LNCaP clone FGC (cell line): Measurements from ENCODE around the gene DNM3.

Source experiments
- DNase-seq: peaks from one replicate; pipeline ENCODE4 v3.0.0-alpha.2; 2011; ENCODE audit warnings: low read depth
- H3K4me3 ChIP-seq: 2 replicates; pipeline ENCODE4 v1.5.1; 2011; ENCODE audit warnings: mild to moderate bottlenecking, low read depth, low read length, control low read depth
- TF ChIP-seq, protein P1 (sequence below): IDR thresholded peaks from 2 replicates; pipeline ENCODE4 v1.5.1; 2012; ENCODE audit warnings: mild to moderate bottlenecking; ENCODE audit not compliant: control insufficient read depth, insufficient read depth; ENCODE audit errors: extremely low read depth

DNM3 gene

DNA sequence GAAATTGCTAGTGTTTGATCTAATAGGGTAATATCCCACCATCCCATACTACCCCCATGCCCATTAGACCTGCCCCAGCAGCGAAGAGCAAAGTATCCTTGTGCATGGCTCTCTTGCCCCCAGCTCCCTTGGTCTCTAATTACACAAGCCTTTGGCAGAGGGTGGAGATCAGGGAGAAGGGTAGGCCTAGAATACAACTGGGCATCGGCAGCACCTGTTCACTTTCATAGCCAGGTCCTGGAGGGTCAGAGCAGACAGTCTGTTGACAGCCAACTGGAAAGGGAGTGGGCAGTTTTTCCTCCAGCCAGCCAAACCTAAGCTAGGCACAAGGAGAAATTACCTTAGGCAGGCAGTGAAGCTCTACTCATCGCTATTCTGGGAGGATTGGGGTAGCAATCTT, 605.2 kb downstream of the DNM3 start:
- TF ChIP-seq, protein P1, sequence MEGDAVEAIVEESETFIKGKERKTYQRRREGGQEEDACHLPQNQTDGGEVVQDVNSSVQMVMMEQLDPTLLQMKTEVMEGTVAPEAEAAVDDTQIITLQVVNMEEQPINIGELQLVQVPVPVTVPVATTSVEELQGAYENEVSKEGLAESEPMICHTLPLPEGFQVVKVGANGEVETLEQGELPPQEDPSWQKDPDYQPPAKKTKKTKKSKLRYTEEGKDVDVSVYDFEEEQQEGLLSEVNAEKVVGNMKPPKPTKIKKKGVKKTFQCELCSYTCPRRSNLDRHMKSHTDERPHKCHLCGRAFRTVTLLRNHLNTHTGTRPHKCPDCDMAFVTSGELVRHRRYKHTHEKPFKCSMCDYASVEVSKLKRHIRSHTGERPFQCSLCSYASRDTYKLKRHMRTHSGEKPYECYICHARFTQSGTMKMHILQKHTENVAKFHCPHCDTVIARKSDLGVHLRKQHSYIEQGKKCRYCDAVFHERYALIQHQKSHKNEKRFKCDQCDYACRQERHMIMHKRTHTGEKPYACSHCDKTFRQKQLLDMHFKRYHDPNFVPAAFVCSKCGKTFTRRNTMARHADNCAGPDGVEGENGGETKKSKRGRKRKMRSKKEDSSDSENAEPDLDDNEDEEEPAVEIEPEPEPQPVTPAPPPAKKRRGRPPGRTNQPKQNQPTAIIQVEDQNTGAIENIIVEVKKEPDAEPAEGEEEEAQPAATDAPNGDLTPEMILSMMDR: no peak
- no peak for DNase-seq
- no peak overlapping the region for H3K4me3 ChIP-seq

DNA sequence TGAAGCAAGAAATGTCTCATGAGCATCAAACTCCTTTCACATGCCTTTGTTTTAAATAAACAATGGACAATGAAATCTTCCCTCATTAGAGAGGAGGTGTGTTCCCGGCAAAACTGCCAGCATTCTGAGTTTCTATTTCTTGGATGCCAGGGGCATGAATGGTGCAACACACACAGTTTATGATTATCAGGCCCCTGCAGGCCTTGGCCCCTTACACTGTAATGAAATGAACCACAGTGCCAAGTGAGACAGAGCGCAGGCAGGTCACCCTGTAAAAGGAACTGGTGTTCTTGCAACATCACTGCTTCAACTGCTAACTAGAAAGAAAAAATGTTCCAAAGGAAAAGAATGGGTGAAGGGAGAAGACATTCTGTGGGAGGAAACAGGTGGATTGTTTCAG, 606.3 kb downstream of the DNM3 start:
- TF ChIP-seq, protein P1: no peak
- DNase-seq: no peak
- H3K4me3 ChIP-seq: no peak overlapping the region

DNA sequence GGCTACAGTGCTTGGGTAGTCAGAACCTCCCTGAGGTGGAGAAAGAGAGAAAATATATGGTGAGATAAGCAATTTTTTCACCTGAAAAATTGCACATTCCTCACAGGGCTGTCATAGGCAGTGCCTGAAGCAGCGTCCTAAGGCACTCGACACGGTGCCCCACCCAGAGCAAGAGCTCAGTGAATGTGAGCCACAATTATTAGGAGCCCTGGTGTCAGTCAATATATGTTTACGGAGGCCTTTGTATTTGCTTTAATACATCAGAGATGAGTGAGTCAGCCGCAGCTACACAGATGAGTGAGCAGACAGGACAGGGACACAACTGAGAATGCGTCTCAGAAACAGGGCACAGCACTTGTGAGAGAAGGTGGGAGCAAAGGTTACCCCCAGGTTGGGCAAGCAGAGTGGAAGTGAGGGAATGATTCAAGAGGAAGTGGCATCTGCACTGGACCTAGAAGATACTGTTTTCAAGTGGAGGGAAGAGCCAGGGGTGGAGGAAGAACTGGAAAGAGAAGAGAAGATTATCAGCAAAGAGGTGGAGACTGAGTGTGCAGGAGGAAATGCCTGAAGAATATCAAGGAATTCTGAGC, 607.8 kb downstream of the DNM3 start:
- TF ChIP-seq, protein P1: no peak
- no peak for DNase-seq
- no peak overlapping the region for H3K4me3 ChIP-seq

DNA sequence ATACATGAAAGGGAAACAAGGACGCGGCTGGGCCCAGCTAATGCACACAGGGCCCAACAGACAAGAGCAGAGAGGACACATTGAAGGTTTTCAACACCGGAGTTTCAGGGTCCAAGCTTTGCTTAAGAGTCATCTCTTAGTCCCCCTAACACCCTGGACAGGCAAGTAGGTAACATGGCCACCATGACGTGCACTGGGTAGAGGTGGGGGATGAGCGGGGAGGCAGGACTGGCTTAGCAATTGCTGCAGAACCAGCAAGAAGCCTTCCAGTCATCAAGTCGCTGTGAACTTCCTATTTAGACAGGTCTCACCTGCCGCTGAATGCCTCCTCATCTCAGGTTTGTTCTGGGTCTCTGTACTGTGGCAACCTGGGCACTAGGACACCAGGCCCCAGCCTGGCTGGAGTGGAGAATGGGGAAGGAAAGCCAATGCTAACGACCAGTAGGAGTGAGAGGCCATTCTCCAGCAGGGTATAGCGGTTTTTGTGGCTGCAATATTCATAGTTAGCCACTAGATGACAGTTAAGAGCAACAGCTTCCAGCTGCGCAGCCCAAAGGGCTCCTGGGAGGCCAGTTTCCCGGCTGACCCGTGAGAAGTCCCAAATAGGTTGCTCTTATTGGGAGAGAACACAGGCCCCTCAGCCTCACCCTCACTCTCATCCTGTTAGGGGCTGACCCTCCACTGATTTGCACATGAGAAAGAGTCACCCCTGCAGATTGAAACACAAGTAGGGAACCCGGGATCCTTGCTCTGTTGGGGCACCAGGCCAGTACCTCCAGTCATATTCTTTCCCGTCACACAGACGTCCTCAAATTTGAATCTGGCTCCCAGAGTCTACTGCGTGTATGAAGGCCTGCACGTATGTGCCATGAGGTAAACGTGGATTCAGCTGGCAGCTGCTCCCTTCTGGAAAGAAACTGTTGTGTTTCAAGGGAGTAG, 608.6 kb downstream of the DNM3 start:
- TF ChIP-seq, protein P1: peak; percentile 76
- DNase-seq: no peak
- H3K4me3 ChIP-seq: no peak overlapping the region

DNA sequence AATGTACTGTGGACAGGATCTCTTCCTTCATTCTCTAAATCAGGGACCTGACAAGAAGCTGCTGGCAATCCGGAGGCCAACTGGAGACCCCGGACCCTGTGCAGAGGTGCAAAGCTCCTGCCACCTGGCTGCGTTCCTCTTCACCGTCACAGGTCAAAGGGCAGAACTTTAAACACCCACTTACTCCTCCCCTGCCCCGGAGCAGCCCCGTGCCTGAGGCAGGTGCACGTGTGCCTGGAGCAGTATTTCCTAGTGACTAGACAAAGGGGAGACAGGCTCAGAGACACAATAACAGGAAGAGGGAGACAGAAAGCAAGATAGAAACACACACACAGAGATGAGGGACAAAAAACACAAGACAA, 609.2 kb downstream of the DNM3 start:
- TF ChIP-seq, protein P1: no peak
- DNase-seq: no peak
- H3K4me3 ChIP-seq: no peak overlapping the region

DNA sequence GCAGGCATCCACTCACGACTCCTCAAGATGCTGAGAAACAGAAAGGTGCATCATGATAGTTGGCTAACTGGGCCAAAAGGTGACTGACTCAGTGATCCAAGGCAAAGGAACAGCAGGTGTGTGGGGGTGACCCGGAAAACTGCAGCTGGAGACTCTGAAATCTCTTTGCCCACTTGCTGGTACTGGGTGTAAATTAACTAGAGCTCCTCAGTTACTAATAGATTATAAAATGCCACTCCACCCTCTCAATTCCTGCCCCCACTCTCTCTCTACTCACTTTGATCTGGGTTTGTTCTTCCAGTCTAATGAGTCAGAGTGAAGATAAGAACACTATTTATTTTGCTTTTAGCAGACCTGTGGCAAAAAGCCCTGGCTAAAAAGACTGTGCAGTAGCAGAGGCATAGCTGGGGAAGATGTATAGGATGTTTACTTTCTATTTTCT, 609.7 kb downstream of the DNM3 start:
- no peak for DNase-seq
- H3K4me3 ChIP-seq: no peak overlapping the region
- TF ChIP-seq, protein P1: no peak
